H9 (cell line): ENCODE measurements around the gene CHRM4. TPM values are rescaled to one million over a fixed set of nuclear protein-coding genes. Genes with fewer than 3 reads are reported as not detected.

Experiments
- DNase-seq: peaks from one replicate; pipeline ENCODE4 v3.0.0-alpha.2; 2017
- H2AFZ ChIP-seq: one replicate; pipeline ENCODE4 v1.6.1; 2013; ENCODE audit warnings: mild to moderate bottlenecking, low read length, control low read depth, moderate library complexity
- H2AK5ac ChIP-seq: 2 replicates; pipeline ENCODE4 v1.6.1; 2013; ENCODE audit warnings: low read length, control low read depth, mixed read lengths; ENCODE audit not compliant: insufficient read length
- H2BK120ac ChIP-seq: one replicate; pipeline ENCODE4 v1.6.1; 2013; ENCODE audit warnings: low read depth, mild to moderate bottlenecking, low read length, control low read depth, inconsistent platforms; ENCODE audit not compliant: poor library complexity, severe bottlenecking
- H2BK12ac ChIP-seq: 2 replicates; pipeline ENCODE4 v1.6.1; 2013; ENCODE audit warnings: low read length, control low read depth, mixed read lengths, low read depth; ENCODE audit not compliant: insufficient read length
- H2BK15ac ChIP-seq: 2 replicates; pipeline ENCODE4 v1.6.1; 2013; ENCODE audit warnings: low read depth, low read length, control low read depth
- H2BK20ac ChIP-seq: one replicate; pipeline ENCODE4 v1.6.1; 2013; ENCODE audit warnings: low read depth, mild to moderate bottlenecking, low read length, control low read depth, inconsistent platforms; ENCODE audit not compliant: poor library complexity, severe bottlenecking
- H2BK5ac ChIP-seq: 2 replicates; pipeline ENCODE4 v1.6.1; 2013; ENCODE audit warnings: low read length, control low read depth, mixed read lengths; ENCODE audit not compliant: insufficient read length
- H3K14ac ChIP-seq: 2 replicates; pipeline ENCODE4 v1.6.1; 2013; ENCODE audit warnings: low read length, control low read depth; ENCODE audit not compliant: insufficient read depth
- H3K18ac ChIP-seq: 2 replicates; pipeline ENCODE4 v1.6.1; 2013; ENCODE audit warnings: low read depth, mild to moderate bottlenecking, mixed read lengths, low read length, control low read depth; ENCODE audit not compliant: insufficient read length
- H3K23ac ChIP-seq: 2 replicates; pipeline ENCODE4 v1.6.1; 2013; ENCODE audit warnings: low read length, control low read depth, mixed read lengths, low read depth; ENCODE audit not compliant: insufficient read length
- H3K23me2 ChIP-seq: 2 replicates; pipeline ENCODE4 v1.6.1; 2013; ENCODE audit warnings: low read depth, mild to moderate bottlenecking, mixed read lengths, low read length, control low read depth; ENCODE audit not compliant: insufficient read length, poor library complexity, severe bottlenecking
- H3K27ac ChIP-seq: 2 replicates; pipeline ENCODE4 v1.5.1; 2013; ENCODE audit warnings: low read length, control low read depth, mixed read lengths, low read depth; ENCODE audit not compliant: insufficient read length
- H3K27me3 ChIP-seq: 2 replicates; pipeline ENCODE4 v1.6.1; 2013; ENCODE audit warnings: low read length, control low read depth, inconsistent platforms; ENCODE audit not compliant: insufficient read depth
- H3K4ac ChIP-seq: 2 replicates; pipeline ENCODE4 v1.6.1; 2013; ENCODE audit warnings: low read depth, mild to moderate bottlenecking, control low read depth, inconsistent platforms, low read length, moderate library complexity
- H3K4me1 ChIP-seq: 2 replicates; pipeline ENCODE4 v1.6.1; 2013; ENCODE audit warnings: low read length, control low read depth, inconsistent platforms; ENCODE audit not compliant: insufficient read depth
- H3K4me2 ChIP-seq: 2 replicates; pipeline ENCODE4 v1.6.1; 2013; ENCODE audit warnings: low read length, control low read depth, mixed read lengths; ENCODE audit not compliant: insufficient read length, insufficient read depth
- H3K56ac ChIP-seq: 2 replicates; pipeline ENCODE4 v1.6.1; 2013; ENCODE audit warnings: low read depth, mild to moderate bottlenecking, mixed read lengths, low read length, control low read depth; ENCODE audit not compliant: insufficient read length
- H3K79me1 ChIP-seq: 2 replicates; pipeline ENCODE4 v1.6.1; 2013; ENCODE audit warnings: low read depth, mild to moderate bottlenecking, moderate library complexity, low read length, control low read depth, inconsistent platforms; ENCODE audit not compliant: insufficient read depth, poor library complexity, severe bottlenecking
- H3K79me2 ChIP-seq: 2 replicates; pipeline ENCODE4 v1.6.1; 2013; ENCODE audit warnings: low read length, control low read depth, inconsistent platforms; ENCODE audit not compliant: insufficient read depth
- H3K9ac ChIP-seq: 2 replicates; pipeline ENCODE4 v1.6.1; 2013; ENCODE audit warnings: low read length, control low read depth, mixed read lengths; ENCODE audit not compliant: insufficient read length; ENCODE audit errors: extremely low read depth
- H3K9me3 ChIP-seq: one replicate; pipeline ENCODE4 v1.6.1; 2013; ENCODE audit warnings: low read depth, low read length, inconsistent platforms; ENCODE audit not compliant: control insufficient read depth
- H3T11ph ChIP-seq: one replicate; pipeline ENCODE4 v1.6.1; 2013; ENCODE audit warnings: mild to moderate bottlenecking, low read length, control low read depth, inconsistent platforms
- H4K20me1 ChIP-seq: one replicate; pipeline ENCODE4 v1.6.1; 2013; ENCODE audit not compliant: control insufficient read depth, insufficient read length, insufficient read depth
- H4K5ac ChIP-seq: 2 replicates; pipeline ENCODE4 v1.6.1; 2013; ENCODE audit warnings: low read depth, mild to moderate bottlenecking, mixed read lengths, low read length, control low read depth; ENCODE audit not compliant: insufficient read length
- H4K8ac ChIP-seq: replicated peaks from 2 replicates; pipeline ENCODE4 v1.6.1; 2013; ENCODE audit warnings: low read length, control low read depth, mixed read lengths, low read depth; ENCODE audit not compliant: insufficient read length
- H4K91ac ChIP-seq: 2 replicates; pipeline ENCODE4 v1.6.1; 2013; ENCODE audit warnings: low read depth, mild to moderate bottlenecking, moderate library complexity, mixed read lengths, low read length, control low read depth; ENCODE audit not compliant: insufficient read length
- H3K27ac Mint-ChIP-seq, 3 experiments: 2 replicates in 2 of 3; 3 replicates in 1 of 3; pipeline ENCODE4 v1.8.0; 2020 to 2021; ENCODE audit warnings: mixed read lengths in 3 of 3, mild to moderate bottlenecking in 1 of 3, moderate library complexity in 1 of 3
- H3K27me3 Mint-ChIP-seq: 2 replicates; pipeline ENCODE4 v1.8.0; 2021; ENCODE audit warnings: low read depth, mild to moderate bottlenecking, moderate library complexity, mixed read lengths
- H3K36me3 Mint-ChIP-seq, 3 experiments: 2 replicates in 2 of 3; 3 replicates in 1 of 3; pipeline ENCODE4 v1.8.0; 2020 to 2021; ENCODE audit warnings: low read depth in 3 of 3, mixed read lengths in 3 of 3; ENCODE audit not compliant: insufficient read depth in 1 of 3
- H3K4me1 Mint-ChIP-seq, 2 experiments: 2 replicates each; pipeline ENCODE4 v1.8.0; 2020; ENCODE audit warnings: mixed read lengths in 2 of 2
- H3K4me3 Mint-ChIP-seq, 2 experiments: 2 replicates in 1 of 2; 3 replicates in 1 of 2; pipeline ENCODE4 v1.8.0; 2020 to 2021; ENCODE audit warnings: mild to moderate bottlenecking in 2 of 2, mixed read lengths in 2 of 2, moderate library complexity in 1 of 2
- H3K9me3 Mint-ChIP-seq, 2 experiments: 2 replicates in 1 of 2; 3 replicates in 1 of 2; pipeline ENCODE4 v1.8.0; 2020; ENCODE audit warnings: mild to moderate bottlenecking in 2 of 2, mixed read lengths in 2 of 2, moderate library complexity in 1 of 2
- WGBS: extraction: QIAGEN DNeasy Blood & Tissue Kit; methylation state at CpG from one replicate; pipeline ENCODE4 v1.1.7; 2013; ENCODE audit warnings: missing lambda C conversion rate, low lambda C conversion rate, mixed read lengths; ENCODE audit not compliant: insufficient read length; ENCODE audit errors: extremely low coverage; 5-methylcytosine and 5-hydroxymethylcytosine counted together
- total RNA-seq: library from RNA; stranded (reverse); gene quantifications from 2 replicates; pipeline ENCODE4 v1.2.1, GENCODE V29; 2021
- TF ChIP-seq, protein P1 (sequence below): fragments of 200-600 bp; sonication (generic); conservative IDR thresholded peaks from 3 replicates; pipeline ENCODE4 v1.8.0; 2021; ENCODE audit warnings: antibody characterized with exemption, mild to moderate bottlenecking

Gene CHRM4
- total RNA-seq, 1 experiment from 2014 or later = 1.0 TPM

- no peak overlapping the region for H2AFZ ChIP-seq
- no peak overlapping the region for H3K56ac ChIP-seq
- H3K23me2 ChIP-seq = peaks cover 8% of the 10 kb centered on the region
- no peaks in the 10 kb centered on the region for H3K79me1 ChIP-seq
- H3K27me3 ChIP-seq = peaks cover 6% of the 10 kb centered on the region; the same call in 1 of the 2 replicates
- Mint-ChIP-seq H3K4me3 (0 out of 5 replicates have a peak overlapping the region, but pooled peaks of 1 of the 2 experiments have one; percentile 41), H3K4me1 (peaks cover 16 to 39% of the 10 kb centered on the region in 2 experiments), H3K36me3 (peaks cover 5 to 10% (median 9%) of the 10 kb centered on the region in 3 experiments; a peak in 5 of 7 replicates), H3K9me3 (no peaks in the 10 kb centered on the region), H3K27ac (no peak overlapping the region), H3K27me3 (peaks cover 44% of the 10 kb centered on the region)
- H2BK5ac ChIP-seq = no peak overlapping the region
- no peak overlapping the region for H3K14ac ChIP-seq
- peaks cover 4% of the 10 kb centered on the region; the same call in 1 of the 2 replicates for H3K4me1 ChIP-seq
- TF ChIP-seq, protein P1, sequence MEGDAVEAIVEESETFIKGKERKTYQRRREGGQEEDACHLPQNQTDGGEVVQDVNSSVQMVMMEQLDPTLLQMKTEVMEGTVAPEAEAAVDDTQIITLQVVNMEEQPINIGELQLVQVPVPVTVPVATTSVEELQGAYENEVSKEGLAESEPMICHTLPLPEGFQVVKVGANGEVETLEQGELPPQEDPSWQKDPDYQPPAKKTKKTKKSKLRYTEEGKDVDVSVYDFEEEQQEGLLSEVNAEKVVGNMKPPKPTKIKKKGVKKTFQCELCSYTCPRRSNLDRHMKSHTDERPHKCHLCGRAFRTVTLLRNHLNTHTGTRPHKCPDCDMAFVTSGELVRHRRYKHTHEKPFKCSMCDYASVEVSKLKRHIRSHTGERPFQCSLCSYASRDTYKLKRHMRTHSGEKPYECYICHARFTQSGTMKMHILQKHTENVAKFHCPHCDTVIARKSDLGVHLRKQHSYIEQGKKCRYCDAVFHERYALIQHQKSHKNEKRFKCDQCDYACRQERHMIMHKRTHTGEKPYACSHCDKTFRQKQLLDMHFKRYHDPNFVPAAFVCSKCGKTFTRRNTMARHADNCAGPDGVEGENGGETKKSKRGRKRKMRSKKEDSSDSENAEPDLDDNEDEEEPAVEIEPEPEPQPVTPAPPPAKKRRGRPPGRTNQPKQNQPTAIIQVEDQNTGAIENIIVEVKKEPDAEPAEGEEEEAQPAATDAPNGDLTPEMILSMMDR = no peak
- no peak overlapping the region for H3K27ac ChIP-seq
- no CpG with 5 or more reads among the region's 12 CpGs for WGBS
- no peak overlapping the region for H3K4me2 ChIP-seq
- DNase-seq = no peak
- no peak overlapping the region for H2BK120ac ChIP-seq
- H2BK15ac ChIP-seq = no peak overlapping the region
- no peak overlapping the region for H4K5ac ChIP-seq
- H3K9me3 ChIP-seq = no peaks in the 10 kb centered on the region
- H4K91ac ChIP-seq = no peak overlapping the region
- no peak overlapping the region for H4K8ac ChIP-seq
- no peak overlapping the region for H2AK5ac ChIP-seq
- no peak overlapping the region for H3K4ac ChIP-seq
- no peak overlapping the region for H3K9ac ChIP-seq
- H3K23ac ChIP-seq = no peak overlapping the region
- H2BK12ac ChIP-seq = no peak overlapping the region
- no peak overlapping the region for H3T11ph ChIP-seq
- no peaks in the 10 kb centered on the region for H4K20me1 ChIP-seq
- H2BK20ac ChIP-seq = no peak overlapping the region
- no peaks in the 10 kb centered on the region for H3K79me2 ChIP-seq
- H3K18ac ChIP-seq = no peak overlapping the region
Observed at GRCh38 chr11:46383974-46384701, 7.4 kb downstream of the CHRM4 start.
